HG02981 (cell line): Measurements from ENCODE around the gene UBALD1.
"Not testable (repeated sequence)": the region's sequence is repeated elsewhere in the genome, so short reads cannot be mapped to it uniquely, and the experiment has no call there.

Source experiments
- ATAC-seq: cut with Tn5 transposase; IDR thresholded peaks from one replicate; pipeline ENCODE4 v1.9.1; 2021; ENCODE audit warnings: mild to moderate bottlenecking, moderate library complexity; ENCODE audit not compliant: unreplicated experiment

Gene UBALD1

DNA sequence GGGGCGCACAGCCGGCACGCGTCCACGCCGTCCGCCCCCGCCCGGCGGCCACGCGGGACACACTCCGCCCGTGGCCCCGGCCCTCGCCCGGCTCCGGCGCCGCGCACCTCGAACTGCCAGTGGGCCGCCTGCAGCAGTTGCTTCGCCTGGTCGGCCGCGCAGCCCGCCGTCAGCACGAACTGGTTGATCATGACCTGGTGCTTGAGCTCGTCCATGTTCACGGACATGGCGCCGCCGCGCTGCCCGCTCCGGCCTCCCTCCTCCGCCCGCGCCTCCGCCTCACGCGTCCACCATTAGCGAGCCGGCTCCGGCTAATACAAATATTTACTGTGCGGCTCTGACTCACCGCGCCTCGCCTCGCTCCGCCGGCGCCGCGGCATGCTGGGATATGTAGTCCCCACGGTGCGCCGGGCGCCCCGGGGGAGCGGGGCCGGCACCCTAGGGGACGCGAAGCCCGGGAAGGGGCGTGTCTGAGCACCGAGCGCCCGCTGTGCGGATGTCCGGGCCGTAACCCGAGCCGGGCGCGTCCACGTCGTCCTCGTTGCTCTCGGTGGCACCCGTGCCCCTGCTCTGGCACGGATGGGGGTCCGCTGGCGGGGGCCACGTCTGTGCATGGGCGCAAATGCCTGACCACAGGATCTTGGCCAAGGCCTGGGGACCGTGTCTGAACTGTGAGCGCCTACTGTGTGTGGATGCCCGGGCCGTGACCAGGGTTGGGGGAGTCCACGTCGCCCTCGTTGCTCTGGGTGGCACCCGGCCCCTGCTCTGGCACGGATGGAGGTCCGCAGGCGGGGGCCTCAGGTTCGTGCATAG is at the start of gene UBALD1:
Gene UBALD1, minus strand, starts transcription at position 318 of the 813 bp plus-strand sequence. Its CDS starts 91 bp downstream, at position 227.
- peak; percentile 54 for ATAC-seq

DNA sequence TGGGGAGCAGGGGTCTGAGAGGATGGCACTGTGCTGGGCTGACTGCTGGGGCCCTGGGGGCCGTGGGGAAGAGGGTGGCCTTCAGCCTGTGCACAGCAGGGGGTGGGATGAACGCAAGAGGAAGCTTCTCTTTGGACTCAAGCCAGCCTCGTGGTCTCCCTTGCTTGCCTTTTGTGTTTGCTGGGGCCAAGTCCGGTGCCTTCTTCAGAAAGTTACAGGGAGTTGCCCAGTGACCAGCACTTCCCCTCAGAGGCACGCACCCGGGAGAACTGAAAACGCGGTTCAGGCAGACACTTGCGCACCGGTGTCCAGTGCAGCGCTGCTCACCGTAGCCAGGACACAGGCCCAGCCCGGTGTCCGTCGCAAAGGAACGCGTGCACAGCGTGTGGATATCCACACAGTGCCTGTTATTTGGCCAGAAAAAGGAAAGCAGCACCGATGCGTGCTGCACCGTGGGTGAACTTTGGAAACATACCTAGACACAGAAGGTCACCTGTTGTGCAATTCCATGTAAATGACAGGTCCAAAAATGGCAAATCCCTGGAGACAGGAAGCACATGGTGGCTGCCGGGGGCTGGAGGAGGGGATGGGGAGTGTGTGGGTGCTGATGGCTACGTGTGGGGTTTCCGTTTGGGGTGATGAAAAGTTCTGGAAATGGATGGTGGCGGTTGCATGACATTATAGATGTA is 49.2 kb upstream of the UBALD1 start:
- no peak for ATAC-seq

DNA sequence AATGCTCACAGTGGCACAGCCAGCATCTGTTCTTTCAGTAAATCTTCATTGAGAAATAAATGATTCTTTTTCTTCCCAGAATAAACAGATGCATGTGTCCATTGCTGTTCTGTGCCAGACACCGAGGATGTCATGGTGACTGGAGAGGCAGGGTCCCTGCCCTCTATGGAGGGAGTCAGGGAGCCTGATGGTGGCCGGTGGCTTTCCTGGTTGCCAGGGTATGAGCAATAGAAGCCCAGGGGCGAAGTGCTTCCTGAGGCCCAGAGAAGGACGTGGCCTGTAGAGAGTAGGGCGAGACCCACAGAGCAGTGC is 48.7 kb upstream of the UBALD1 start:
- ATAC-seq, result no peak

DNA sequence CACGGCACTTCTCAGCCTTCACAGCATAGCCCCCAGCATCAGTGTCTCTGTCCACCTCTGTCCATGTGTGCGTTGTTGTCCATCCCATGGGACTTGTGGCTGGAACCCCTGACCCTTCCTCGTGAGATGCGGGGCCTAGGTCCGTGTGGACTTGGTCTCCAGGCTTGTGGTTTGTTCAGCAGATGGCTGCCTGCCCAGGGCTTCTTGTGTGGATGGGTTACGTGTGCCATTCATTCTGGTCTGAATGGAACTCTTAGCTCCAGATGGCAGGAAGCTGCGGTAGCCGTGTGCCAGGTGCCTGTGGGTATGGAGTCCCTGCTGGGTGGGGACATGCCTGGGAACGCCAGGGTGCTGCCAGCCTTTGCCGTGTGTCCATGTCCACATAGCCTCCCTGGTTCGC is 47.0 kb upstream of the UBALD1 start:
- ATAC-seq, result no peak

DNA sequence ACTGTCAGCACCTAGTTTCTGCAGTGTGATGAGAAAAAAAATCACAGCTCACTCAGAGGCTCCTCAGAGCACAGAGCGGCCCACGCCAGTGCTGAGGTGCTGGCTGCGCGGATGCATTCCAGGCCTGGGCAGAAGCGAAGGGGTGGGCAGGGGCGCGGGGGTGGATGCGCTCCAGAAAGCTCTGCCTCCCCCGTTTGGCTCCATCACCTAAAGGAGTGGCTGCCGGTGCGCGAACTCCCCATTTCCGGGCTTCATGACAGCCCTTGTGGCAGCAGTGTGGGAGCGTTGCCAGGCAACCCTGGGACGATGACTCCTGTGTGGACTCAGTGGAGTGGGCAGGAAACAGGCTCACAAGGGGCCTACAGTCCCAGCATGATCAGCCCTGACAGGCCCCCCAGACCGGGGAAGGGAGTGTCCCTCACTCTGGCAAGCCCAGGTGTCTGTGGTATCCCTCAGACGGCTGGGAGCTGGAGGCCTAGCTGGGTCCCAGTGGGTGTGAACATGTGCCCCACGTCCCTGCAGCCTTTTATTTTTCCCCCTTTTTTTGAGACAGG is 45.8 kb upstream of the UBALD1 start:
- ATAC-seq, result peak; percentile 49

DNA sequence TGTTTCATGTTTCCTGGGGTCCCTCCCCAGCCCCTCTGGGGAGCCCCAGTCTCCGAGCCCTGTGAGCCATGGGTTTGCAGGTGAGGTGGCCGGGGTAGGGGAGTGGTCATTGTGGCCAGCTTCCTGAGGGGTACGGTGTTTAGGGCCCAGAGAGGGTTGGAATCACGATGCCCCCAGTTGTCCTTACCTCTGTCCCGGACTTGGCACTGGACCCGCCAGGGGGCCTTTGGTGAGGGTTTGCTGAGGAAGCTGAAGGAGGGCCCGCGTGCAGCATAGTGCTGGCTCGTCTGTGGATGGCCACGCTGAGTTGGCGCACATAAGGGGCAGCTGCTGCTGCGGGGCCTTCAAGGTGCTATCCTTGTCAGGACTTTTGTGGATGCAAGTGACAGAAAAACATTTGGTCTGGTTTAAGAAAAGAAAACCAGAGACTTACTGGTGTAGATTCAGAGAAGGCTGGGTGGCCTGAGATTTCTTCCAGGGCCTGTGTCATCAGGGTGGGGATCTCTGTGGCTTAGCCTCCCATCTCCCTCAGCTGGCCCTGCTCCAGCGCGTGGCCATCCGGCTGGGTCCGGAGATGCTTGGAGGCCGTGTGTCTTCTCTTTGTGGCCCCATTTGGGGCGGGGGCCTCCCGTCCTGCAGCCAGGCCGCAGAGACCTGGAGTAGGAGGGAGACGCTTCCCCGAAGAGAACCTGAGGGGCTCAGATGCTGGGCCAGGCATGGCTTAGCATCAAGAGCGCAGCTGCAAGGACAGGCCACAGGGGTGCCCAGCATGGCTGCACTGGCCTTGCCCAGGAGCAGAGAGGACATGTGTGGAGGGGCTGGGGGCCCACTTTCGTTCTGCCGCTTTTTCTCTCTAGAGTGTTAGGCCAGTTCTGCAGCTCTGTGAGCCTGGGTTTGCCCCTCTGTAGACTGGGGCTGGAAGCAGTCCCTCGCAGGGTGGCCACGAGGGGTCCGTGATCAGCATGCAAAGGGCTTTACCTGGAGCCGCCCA is 45.0 kb upstream of the UBALD1 start:
- ATAC-seq, result no peak

DNA sequence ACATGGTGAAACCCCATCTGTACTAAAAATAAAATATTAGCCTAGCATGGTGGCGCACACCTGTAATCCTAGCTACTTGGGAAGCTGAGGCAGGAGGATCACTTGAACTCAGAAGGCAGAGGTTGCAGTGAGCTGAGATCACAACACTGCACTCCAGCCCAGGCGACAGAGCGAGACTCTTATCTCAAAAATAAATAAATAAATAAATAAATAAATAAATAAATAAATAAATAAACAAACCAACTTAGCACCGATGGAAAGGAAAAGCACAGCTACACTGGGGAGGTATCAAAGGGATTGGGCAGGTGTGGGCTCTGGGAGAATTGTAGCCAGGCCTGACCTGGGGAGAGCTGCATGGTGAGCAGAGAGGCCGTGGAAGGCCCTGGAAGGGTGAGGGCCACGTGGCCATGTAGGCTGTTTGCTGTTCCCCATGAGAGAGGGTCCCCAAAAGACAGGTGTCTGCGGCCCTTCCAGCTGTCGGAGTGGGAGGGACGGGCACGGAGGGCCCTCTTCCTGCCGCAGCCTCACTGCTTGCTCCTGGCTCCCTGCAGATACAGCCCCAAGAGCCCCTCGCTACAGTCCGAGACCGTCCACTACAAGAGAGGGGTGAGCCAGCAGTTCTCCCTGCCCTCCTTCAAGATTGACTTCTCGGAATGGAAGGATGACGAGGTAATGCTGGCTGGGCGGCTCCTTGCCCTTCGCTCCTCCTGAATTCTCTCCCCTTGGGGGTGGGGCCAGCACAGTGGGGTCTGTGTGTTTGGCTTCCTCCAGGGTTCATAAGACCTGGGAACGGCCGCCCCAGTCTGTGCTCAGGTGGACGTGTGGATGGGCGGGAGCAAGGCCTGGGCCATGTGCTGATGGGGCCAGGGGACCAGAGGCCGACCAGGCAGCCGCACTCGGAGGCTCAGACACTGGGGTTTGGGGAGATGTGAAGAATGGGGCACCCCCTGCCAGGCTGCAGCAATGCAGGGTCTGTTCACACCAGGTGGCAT is 42.3 kb upstream of the UBALD1 start:
- no peak for ATAC-seq

DNA sequence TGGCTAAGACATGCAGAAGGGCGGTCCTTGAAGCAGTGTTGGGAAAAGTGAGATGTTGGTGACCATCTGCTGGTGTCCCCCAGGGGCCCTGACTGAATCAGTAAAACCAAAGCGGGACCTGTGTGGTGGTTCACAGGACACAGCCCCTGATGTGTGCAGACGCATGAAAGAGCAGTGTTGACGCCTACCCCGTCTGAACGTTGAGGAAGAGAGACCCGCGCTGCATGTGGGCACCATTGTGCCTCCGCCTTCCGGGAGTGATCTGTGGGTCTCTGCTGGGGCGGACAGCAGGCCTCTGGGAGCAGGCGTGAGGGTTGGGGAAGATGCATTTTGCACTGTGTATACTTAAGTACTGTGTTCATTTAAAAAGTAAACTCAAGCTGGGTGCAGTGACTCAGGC is 41.5 kb upstream of the UBALD1 start:
- no peak for ATAC-seq

DNA sequence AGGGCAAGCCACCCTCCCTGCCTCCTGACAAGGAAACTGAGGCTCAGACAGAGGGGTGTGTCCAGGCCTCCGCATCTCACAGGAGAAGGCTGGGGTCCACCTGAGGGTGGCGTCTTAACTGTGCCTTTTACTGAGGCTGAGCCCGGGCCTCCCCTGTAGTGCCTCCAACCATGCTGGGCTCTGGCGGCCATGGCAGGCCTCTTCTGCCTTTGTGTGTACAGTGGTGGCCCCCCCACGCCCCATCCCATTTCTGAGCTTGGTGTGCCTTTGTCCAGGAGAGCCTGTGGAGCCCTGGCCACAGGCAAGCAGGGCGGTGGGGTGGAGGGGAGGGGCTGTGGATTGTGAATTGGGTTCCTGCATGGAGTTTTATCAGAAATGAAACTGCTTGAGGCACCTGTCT is 41.1 kb upstream of the UBALD1 start:
- no peak for ATAC-seq

DNA sequence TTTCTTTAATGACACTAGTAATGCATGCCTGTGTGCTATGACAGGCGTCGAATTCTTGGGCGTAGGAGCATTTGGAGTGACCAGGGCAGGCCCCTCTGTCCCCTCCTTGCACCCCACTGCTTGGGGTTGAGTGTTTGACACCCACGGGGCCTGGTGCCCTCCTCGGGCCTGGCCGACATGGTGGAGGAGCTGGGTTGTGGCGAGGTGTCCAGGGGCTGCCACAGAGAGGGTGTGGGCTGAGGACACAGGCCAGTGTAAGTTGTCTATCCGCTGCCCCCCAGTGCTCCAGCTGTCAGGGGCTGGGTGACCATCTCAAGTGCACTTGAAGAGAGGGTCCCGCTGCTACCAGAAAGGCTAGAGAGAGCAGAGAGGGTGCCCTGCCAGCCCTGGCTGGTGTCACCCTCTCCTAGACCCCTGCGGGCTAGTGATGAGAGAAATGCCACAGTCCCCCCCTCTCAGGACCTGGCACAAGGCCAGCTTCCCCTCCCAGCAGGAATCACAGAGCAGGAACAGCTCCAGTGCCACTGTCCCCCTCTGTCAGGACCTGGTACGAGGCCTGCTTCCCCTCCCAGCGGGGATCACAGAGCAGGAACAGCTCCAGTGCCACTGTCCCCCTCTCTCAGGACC is 40.4 kb upstream of the UBALD1 start:
- ATAC-seq, result no peak

DNA sequence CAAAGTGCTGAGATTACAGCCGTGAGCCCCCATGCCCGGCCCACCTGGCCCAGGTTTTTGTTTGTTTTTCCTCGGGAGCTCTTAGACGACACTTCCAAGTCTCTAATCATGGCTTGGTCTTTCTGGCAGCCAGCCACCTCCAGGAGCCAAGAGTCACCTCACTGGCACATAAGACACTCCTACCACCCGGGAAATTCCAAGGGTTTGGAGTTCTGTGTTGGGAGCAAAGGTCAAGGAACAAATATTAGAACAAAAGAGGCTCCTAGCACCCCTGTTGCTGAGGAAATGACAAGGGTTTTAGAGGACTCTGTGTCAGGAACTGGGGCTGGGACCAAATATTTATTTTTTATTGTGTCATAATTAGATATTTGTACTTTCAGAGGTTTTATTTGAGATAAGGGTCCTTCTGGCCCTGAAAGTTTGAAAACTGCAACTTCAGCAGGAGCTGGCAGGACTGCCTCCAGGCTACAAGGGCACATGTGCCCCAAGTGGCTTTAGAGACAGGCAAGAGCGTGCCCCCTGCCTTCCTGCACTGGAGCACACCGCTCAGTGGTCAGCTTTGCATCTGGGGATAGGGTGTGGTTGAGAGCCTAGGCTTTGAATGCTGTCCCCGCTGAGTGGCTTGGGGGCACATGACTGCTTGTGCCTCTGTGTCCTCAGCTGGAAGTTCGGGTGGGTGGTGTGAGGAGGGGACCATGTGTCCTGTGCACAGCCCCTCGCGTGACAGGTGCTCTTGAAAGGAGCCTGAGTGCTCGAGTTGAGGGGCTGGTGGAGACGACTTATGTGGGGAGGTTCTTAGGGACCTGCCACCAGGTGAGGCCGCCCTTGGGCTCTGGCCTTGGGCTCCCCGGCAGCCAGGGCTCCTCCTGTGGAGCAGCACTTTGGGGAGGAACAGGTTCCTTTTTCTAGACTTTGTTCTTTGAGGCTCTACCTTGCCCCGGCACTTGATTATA is 39.6 kb upstream of the UBALD1 start:
- no peak for ATAC-seq

DNA sequence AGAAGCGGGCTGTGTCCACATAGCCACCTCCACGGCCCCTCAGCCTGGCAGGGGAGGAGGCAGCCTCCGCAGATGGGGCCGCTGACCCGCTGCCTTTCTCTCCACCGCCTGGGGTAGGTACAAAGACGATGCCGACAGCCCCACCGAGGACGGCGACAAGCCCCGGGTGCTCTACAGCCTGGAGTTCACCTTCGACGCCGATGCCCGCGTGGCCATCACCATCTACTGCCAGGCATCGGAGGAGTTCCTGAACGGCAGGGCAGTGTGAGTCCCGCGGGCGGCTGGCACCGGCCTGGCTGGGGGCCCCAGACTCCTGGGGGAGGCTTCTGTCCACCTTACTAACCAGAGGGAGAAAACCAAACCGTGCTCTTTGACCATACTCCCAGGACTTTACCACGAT is 37.9 kb upstream of the UBALD1 start:
- no peak for ATAC-seq

DNA sequence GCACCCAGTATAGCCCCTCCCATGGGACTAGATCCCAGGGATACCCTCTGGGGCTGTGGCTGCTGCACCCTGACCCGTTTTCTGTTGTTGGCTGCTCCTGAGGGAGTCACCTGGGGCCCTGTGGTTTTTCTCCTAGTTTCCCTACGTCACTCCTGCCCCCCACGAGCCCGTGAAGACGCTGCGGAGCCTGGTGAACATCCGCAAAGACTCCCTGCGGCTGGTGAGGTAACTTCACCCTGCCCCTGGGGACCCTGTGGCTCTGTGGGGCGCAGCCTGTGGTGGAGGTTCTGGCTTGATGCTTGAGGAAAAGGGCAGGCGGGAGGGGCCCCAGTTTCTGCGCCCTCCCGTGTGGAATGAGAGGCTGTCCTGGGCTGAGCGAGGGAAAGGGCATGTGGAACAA is 37.1 kb upstream of the UBALD1 start:
- no peak for ATAC-seq

DNA sequence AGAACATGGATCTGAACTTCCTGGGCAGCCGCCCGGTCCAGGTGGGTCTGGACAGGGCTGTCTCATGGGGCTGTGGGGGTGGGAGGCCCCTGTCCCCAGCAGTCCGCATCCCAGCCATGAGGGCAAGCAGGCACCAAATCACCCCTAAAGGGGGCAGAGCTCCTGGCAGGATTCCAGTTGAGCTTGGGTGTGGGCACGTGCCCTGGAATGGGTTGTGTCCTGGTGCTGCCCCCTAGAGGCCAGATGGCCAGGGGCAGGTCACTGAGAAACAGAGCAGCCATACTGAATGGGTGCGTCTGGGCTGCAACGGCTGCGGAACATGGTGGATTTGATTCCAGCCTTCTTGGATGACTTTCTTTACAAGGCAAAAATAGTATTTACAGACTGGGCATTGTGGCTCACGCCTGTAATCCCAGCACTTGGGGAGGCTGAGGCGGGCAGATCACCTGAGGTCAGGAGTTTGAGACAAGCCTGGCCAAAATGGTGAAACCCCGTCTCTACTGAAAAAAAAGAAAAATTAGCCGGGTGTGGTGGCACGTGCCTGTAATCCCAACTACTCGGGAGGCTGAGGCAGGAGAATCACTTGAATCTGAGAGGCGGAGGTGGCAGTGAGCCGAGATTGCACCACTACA is 35.9 kb upstream of the UBALD1 start:
- ATAC-seq, result not testable (repeated sequence)

DNA sequence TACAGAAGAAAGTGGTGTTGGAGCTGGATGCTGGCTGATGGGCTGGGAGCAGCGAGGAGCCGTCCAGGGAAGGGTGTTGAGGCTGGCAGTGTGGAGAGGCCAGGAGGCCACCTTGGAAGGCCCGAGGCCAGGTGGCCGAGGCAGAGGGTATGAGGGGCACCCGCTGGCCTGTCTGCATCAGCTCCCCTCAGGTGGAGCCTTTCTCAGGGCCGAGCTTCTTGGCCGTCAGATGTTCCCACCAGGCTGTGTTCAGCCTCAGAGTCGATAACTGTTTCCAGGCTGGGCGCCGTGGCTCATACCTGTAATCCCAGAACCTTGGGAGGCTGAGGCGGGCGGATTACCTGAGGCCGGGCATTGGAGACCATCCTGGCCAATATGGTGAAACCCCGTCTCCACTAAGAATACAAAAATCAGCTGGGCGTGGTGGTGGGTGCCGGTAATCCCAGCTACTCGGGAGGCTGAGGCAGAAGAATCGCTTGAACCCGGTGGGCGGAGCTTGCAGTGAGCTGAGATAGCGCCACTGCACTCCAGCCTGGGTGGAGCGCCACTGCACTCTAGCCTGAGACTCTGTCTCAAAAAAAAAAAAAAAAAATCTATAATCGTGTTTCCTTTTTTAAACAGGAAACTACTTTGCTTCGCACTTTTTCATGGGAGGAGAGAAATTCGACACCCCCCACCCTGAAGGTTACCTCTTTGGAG is 35.2 kb upstream of the UBALD1 start:
- no peak for ATAC-seq

DNA sequence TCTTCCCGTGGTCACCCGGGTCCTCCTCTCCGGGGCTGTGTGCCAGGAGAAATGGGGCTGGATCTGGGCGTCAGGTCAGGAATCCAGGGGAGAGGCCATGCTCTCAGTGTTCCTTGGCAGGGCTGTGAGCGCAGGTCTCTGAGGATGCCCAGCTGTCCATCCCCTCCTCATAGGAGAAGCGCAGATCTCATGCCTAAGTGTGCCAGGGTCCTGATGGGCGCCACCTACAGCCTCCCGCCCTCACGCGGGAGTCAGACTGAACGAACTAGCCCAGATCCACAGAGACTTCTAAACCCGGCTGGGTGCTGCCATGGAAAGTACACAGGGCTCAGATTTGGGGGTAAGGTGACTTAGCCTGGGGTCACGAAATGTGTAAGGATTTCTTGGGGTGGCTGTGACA is 34.2 kb upstream of the UBALD1 start:
- no peak for ATAC-seq

DNA sequence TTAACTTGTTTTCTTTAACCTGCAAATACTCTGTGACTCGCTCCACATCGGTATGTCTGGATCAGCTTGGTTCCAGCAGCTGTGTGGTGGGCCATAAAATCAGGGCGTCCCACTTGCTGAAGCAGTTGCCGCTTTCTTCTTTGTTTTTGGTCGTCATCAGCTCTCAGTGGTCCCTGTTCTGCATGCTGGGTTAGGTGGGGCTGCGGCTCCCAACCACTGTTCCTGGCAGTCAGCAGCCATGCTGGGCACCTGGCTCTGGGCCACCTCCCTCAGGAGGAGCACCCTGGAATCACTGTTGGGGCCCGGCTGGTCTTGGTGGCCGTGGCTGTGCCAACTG is 32.9 kb upstream of the UBALD1 start:
- ATAC-seq, result no peak
